Epithelial cell of proximal tubule (primary cell): ENCODE results near the gene ZBTB38. TPM values are rescaled to one million over a fixed set of nuclear protein-coding genes. Genes with fewer than 3 reads are reported as not detected.

ENCODE experiments used
- DNase-seq: peaks from one replicate; pipeline ENCODE4 v3.0.0-alpha.2; 2011; ENCODE audit warnings: low read depth
- H3K4me3 ChIP-seq: 2 replicates; pipeline ENCODE4 v1.5.1; 2011; ENCODE audit warnings: low read depth, mild to moderate bottlenecking, low read length
- CTCF ChIP-seq: conservative IDR thresholded peaks from 2 replicates; pipeline ENCODE4 v1.5.1; 2012; ENCODE audit warnings: low read depth, mild to moderate bottlenecking, low read length
- total RNA-seq: library from RNA; depleted of rRNA; stranded (reverse); fragments of >200 nt; gene quantifications from 2 replicates; pipeline ENCODE4 v1.2.3, GENCODE V29; 2015

The ZBTB38 gene
- total RNA-seq, 1 donor from 2014 or later, result 51.5 TPM

GRCh38 chr3:141391298-141391990 lies 23.1 kb downstream of the ZBTB38 start:
- H3K4me3 ChIP-seq, result no peak overlapping the region
- no peak for DNase-seq
- TF ChIP-seq CTCF, result no peak

- H3K4me3 ChIP-seq, result no peak overlapping the region
- TF ChIP-seq CTCF, result no peak
- DNase-seq, result no peak
These were observed 23.6 kb downstream of the ZBTB38 start for GRCh38 chr3:141391991-141392316.

GRCh38 chr3:141392416-141392815 lies 24.1 kb downstream of the ZBTB38 start:
- no peak for DNase-seq
- TF ChIP-seq CTCF, result no peak
- no peak overlapping the region for H3K4me3 ChIP-seq

DNA sequence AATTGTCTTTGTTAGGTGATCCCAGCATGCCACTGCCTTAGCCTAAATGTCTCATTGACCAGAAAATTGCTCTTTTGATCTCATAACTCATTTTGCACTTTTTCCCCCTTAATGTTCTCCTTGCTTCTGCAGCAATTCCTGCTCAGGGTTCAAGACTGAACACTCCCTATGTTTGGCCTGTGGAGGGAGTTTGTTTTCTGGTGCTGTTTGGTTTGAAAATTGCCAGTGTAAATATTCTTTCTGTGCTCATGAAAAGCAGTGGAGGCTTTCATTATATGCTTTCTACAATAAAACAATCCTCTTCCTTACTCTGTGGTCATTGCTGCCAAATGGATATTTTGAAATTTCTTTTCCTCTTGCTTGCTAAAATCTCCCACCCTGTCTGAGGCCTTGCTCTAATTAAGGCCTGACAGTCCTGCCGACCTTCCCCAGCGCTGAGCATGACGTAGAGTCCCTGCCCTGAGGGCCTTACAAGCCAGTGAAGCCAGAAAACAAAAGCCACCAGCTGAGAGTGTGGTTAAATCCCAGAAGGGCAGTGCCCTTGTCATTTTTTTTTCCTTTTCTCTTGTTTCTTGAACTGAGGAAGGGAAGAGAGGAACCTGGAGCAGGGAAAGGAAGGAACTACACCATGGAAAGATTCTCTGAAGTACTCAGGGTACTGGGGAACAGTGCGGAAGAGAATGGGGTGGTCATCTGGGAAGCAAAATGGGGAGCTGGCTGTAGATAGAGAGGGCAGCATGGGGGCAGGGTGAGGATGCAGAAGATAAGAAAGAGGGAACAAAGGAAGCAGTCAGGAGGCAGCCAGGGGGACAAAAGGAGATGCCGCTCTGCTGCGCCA lies 24.8 kb downstream of the ZBTB38 start:
- TF ChIP-seq CTCF, result no peak
- H3K4me3 ChIP-seq, result no peak overlapping the region
- no peak for DNase-seq

- no peak overlapping the region for H3K4me3 ChIP-seq
- TF ChIP-seq CTCF, result no peak
- DNase-seq, result no peak
These were observed 25.4 kb downstream of the ZBTB38 start for GRCh38 chr3:141393735-141394076.

- TF ChIP-seq CTCF, result no peak
- H3K4me3 ChIP-seq, result no peak overlapping the region
- no peak for DNase-seq
These were observed 26.3 kb downstream of the ZBTB38 start for GRCh38 chr3:141394560-141394959.
